Mononuclear cell (primary cell): Measurements from ENCODE around the gene DRAM1. TPM values are rescaled to one million over a fixed set of nuclear protein-coding genes. Genes with fewer than 3 reads are reported as not detected.

Experiments used
- H3K27me3 ChIP-seq: 2 replicates; pipeline ENCODE4 v1.6.0; 2011; ENCODE audit warnings: low read length, control low read depth; ENCODE audit not compliant: insufficient read depth
- H3K4me1 ChIP-seq: 2 replicates; pipeline ENCODE4 v1.5.1; 2011; ENCODE audit warnings: mild to moderate bottlenecking, low read length, control low read depth; ENCODE audit not compliant: insufficient read depth
- H3K4me3 ChIP-seq: 2 replicates; pipeline ENCODE4 v1.5.1; 2011; ENCODE audit warnings: mild to moderate bottlenecking, low read length, moderate library complexity
- H3K9me3 ChIP-seq: 2 replicates; pipeline ENCODE4 v1.5.1; 2011; ENCODE audit warnings: low read depth, mild to moderate bottlenecking, control low read depth, low read length
- total RNA-seq: library from RNA; depleted of rRNA; stranded (reverse); fragments of >200 nt; gene quantifications from one replicate; pipeline ENCODE4 v1.2.3, GENCODE V29; 2012

DRAM1 gene
- total RNA-seq, 1 donor, result 23.6 TPM

GRCh38 chr12:101957252-101957959 lies 80.0 kb downstream of the DRAM1 start:
- Histone ChIP-seq H3K27me3 (no peaks in the 10 kb centered on the region), H3K4me1 (no peaks in the 10 kb centered on the region), H3K4me3 (no peak overlapping the region), H3K9me3 (no peaks in the 10 kb centered on the region)

- H3K27me3 ChIP-seq, result no peaks in the 10 kb centered on the region
- no peaks in the 10 kb centered on the region for H3K4me1 ChIP-seq
- H3K9me3 ChIP-seq, result no peaks in the 10 kb centered on the region
- no peak overlapping the region for H3K4me3 ChIP-seq
Observed at GRCh38 chr12:101959607-101960006, 82.2 kb downstream of the DRAM1 start.

GRCh38 chr12:101962486-101962885 lies 85.1 kb downstream of the DRAM1 start:
- Histone ChIP-seq H3K4me1 (peaks cover 3% of the 10 kb centered on the region), H3K9me3 (no peaks in the 10 kb centered on the region), H3K4me3 (no peak overlapping the region), H3K27me3 (no peaks in the 10 kb centered on the region)

GRCh38 chr12:101963697-101964096 lies 86.3 kb downstream of the DRAM1 start:
- no peak overlapping the region for H3K4me3 ChIP-seq
- no peaks in the 10 kb centered on the region for H3K27me3 ChIP-seq
- H3K9me3 ChIP-seq, result no peaks in the 10 kb centered on the region
- peaks cover 5% of the 10 kb centered on the region for H3K4me1 ChIP-seq

- no peak overlapping the region for H3K4me3 ChIP-seq
- H3K27me3 ChIP-seq, result no peaks in the 10 kb centered on the region
- H3K4me1 ChIP-seq, result peaks cover 5% of the 10 kb centered on the region
- no peaks in the 10 kb centered on the region for H3K9me3 ChIP-seq
Observed at GRCh38 chr12:101966496-101966895, 89.1 kb downstream of the DRAM1 start.

- Histone ChIP-seq H3K4me3 (no peak overlapping the region), H3K9me3 (no peaks in the 10 kb centered on the region), H3K4me1 (peaks cover 5% of the 10 kb centered on the region), H3K27me3 (no peaks in the 10 kb centered on the region)
Observed at GRCh38 chr12:101967506-101967905, 90.1 kb downstream of the DRAM1 start.

- Histone ChIP-seq H3K4me1 (peaks cover 5% of the 10 kb centered on the region), H3K27me3 (no peaks in the 10 kb centered on the region), H3K4me3 (no peak overlapping the region), H3K9me3 (no peaks in the 10 kb centered on the region)
Observed at GRCh38 chr12:101968770-101969169, 91.4 kb downstream of the DRAM1 start.

Other genes starting within 250 kb of the DRAM1 start
- gene CHPT1, start 179.9 kb upstream of the DRAM1 start, total RNA-seq, result 33.9 TPM
- 0.21 TPM for gene SYCP3, start 138.1 kb upstream of the DRAM1 start, total RNA-seq
- 81.4 TPM for gene GNPTAB, start 46.6 kb upstream of the DRAM1 start, total RNA-seq
- 23.8 TPM for gene WASHC3, start 184.4 kb downstream of the DRAM1 start, total RNA-seq
- gene NUP37, start 242.5 kb downstream of the DRAM1 start, total RNA-seq, result 10.1 TPM
- gene PARPBP, start 242.6 kb downstream of the DRAM1 start, total RNA-seq, result 4.0 TPM